ENCODE results near the gene NXF3.
"Not testable (repeated sequence)": the region's sequence is repeated elsewhere in the genome, so short reads cannot be mapped to it uniquely, and the experiment has no call there.

DNA sequence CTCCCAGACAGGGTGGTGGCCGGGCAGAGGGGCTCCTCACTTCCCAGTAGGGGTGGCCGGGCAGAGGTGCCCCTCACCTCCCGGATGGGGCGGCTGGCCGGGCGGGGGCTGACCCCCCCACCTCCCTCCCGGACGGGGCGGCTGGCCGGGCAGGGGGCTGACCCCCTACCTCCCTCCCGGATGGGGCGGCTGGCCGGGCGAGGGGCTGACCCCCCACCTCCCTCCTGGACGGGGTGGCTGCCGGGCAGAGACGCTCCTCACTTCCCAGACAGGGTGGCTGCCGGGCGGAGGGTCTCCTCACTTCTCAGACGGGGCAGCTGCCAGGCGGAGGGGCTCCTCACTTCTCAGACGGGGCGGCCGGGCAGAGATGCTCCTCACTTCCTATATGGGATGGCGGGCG lies 11.4 kb upstream of the NXF3 start:
- TF ChIP-seq, protein P1, sequence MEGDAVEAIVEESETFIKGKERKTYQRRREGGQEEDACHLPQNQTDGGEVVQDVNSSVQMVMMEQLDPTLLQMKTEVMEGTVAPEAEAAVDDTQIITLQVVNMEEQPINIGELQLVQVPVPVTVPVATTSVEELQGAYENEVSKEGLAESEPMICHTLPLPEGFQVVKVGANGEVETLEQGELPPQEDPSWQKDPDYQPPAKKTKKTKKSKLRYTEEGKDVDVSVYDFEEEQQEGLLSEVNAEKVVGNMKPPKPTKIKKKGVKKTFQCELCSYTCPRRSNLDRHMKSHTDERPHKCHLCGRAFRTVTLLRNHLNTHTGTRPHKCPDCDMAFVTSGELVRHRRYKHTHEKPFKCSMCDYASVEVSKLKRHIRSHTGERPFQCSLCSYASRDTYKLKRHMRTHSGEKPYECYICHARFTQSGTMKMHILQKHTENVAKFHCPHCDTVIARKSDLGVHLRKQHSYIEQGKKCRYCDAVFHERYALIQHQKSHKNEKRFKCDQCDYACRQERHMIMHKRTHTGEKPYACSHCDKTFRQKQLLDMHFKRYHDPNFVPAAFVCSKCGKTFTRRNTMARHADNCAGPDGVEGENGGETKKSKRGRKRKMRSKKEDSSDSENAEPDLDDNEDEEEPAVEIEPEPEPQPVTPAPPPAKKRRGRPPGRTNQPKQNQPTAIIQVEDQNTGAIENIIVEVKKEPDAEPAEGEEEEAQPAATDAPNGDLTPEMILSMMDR (IDR thresholded peaks at IDR 0.05; ENCODE audit: low read depth, low read length, missing input control) = not testable (repeated sequence)
- not testable (repeated sequence) for TF ChIP-seq RAD21 (IDR thresholded peaks at IDR 0.05); FOXA1 (IDR thresholded peaks at IDR 0.05); TAF1 (conservative IDR thresholded peaks at IDR 0.05); EGR1 (IDR thresholded peaks at IDR 0.05; ENCODE audit: low read depth in 2 of 2)
- TF ChIP-seq, protein P2, sequence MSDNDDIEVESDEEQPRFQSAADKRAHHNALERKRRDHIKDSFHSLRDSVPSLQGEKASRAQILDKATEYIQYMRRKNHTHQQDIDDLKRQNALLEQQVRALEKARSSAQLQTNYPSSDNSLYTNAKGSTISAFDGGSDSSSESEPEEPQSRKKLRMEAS (IDR thresholded peaks at IDR 0.05) = not testable (repeated sequence)

Measured in liver (tissue), 3 donors.